Activated CD8-positive, alpha-beta T cell treated with anti-CD3 and anti-CD28 coated beads, Interleukin-2, amount 10 ng/mL, durations not matched to agents 7 days and 5 days (primary cell): ENCODE results near the gene ANKS6. TPM values are rescaled to one million over a fixed set of nuclear protein-coding genes. Genes with fewer than 3 reads are reported as not detected.

Source experiments
- ATAC-seq: fragments of 150-1000 bp; cut with Tn5 transposase; one replicate; pipeline ENCODE4 v1.10.0; 2021; ENCODE audit warnings: moderate library complexity
- CTCF ChIA-PET: fragments of 350-600 bp; sonication (Branson Sonifier 250); formaldehyde crosslinking; loops from one replicate; lab custom pipeline; 2021; ENCODE audit warnings: antibody characterized with exemption; lab: Charles Lee
- POLR2A ChIA-PET: fragments of 350-600 bp; sonication (Branson Sonifier 250); formaldehyde crosslinking; loops from one replicate; lab custom pipeline; 2021; ENCODE audit warnings: antibody characterized with exemption; lab: Charles Lee
- DNase-seq: peaks from one replicate; pipeline ENCODE4 v3.0.0-alpha.2; 2020
- H3K27ac Mint-ChIP-seq: one replicate; pipeline ENCODE4 v1.8.0; 2021; ENCODE audit warnings: mild to moderate bottlenecking, mixed read lengths
- H3K27me3 Mint-ChIP-seq: one replicate; pipeline ENCODE4 v1.8.0; 2021; ENCODE audit warnings: low read depth, mixed read lengths
- H3K36me3 Mint-ChIP-seq: one replicate; pipeline ENCODE4 v1.8.0; 2021; ENCODE audit warnings: low read depth, mixed read lengths
- H3K4me1 Mint-ChIP-seq: one replicate; pipeline ENCODE4 v1.8.0; 2021; ENCODE audit warnings: low read depth, mixed read lengths
- H3K4me3 Mint-ChIP-seq: one replicate; pipeline ENCODE4 v1.8.0; 2021; ENCODE audit warnings: mild to moderate bottlenecking, mixed read lengths
- H3K9me3 Mint-ChIP-seq: one replicate; pipeline ENCODE4 v1.8.0; 2022; ENCODE audit warnings: mixed read lengths; ENCODE audit not compliant: insufficient read depth
- total RNA-seq, 2 experiments: library from RNA; stranded (reverse); gene quantifications; one replicate each; pipeline ENCODE4 v1.2.3, GENCODE V29; 2021

The ANKS6 gene
- total RNA-seq, 2 experiments from 2014 or later: 3.8 to 5.8 TPM

DNA sequence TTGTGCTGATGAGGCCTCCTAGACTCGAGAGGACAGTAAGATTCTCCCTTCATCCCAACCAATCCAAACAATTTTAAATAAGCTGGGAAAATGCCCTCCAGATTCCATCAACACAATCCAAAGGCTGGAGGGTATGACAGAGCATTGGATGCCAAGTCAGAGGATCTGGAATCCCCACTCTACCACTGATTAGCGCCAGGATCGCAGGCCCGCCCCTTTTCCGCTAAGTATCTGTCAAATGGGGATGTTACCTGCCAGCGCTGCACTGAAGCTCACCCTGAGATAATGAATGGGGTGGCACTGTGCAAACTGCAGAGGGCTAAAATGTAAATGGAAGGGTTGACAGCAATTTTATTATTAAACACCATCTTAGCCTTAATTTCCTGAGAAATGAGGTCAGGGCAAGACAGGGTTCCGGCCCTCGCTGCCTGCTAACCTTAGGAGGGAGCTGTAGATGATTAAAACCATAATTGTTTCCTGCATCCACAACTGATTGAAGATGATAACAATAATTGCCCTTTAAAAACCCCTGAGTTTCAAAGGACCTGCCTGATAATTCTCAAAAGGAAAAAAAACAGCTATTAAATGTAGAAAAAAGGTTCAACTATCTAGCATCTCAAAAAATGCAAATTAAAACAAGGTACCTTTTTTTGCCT is 56.0 kb downstream of the ANKS6 start:
- no peak overlapping the region for H3K27ac Mint-ChIP-seq
- H3K36me3 Mint-ChIP-seq: no peaks in the 10 kb centered on the region
- no peak overlapping the region for H3K4me3 Mint-ChIP-seq
- no peak for DNase-seq
- ChIA-PET CTCF (no interaction called here), POLR2A (no interaction called here)
- no peaks in the 10 kb centered on the region for H3K9me3 Mint-ChIP-seq
- no peaks in the 10 kb centered on the region for H3K27me3 Mint-ChIP-seq
- no peaks in the 10 kb centered on the region for H3K4me1 Mint-ChIP-seq
- ATAC-seq: no peak

DNA sequence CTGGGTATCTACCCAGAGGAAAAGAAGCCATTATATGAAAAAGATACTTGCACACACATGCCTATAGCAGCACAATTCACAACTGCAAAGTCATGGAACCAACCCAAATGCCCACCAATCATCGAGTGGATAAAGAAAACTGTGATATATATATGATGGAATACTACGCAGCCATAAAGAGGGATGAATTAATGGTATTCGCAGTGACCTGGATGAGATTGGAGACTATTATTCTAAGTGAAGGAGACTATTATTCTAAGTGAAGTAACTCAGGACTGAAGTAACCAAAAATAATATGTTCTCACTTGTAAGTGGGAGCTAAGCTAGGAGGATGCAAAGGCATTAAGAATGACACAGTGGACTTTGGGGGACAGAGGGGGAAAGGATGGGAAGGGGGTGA is 57.6 kb downstream of the ANKS6 start:
- Mint-ChIP-seq H3K9me3 (no peaks in the 10 kb centered on the region), H3K27ac (no peak overlapping the region), H3K36me3 (no peaks in the 10 kb centered on the region), H3K4me3 (no peak overlapping the region), H3K27me3 (no peaks in the 10 kb centered on the region), H3K4me1 (no peaks in the 10 kb centered on the region)
- ChIA-PET POLR2A (no interaction called here), CTCF (no interaction called here)
- no peak for ATAC-seq
- DNase-seq: no peak

- ChIA-PET CTCF (no interaction called here), POLR2A (no interaction called here)
- Mint-ChIP-seq H3K27me3 (no peaks in the 10 kb centered on the region), H3K4me3 (no peak overlapping the region), H3K36me3 (no peaks in the 10 kb centered on the region), H3K4me1 (no peaks in the 10 kb centered on the region), H3K9me3 (no peaks in the 10 kb centered on the region), H3K27ac (no peak overlapping the region)
- DNase-seq (no peak), ATAC-seq (no peak)
These were observed 60.1 kb downstream of the ANKS6 start for GRCh38 chr9:98736226-98736625.

GRCh38 chr9:98732801-98733200 is 63.6 kb downstream of the ANKS6 start:
- H3K4me3 Mint-ChIP-seq: no peak overlapping the region
- no peaks in the 10 kb centered on the region for H3K9me3 Mint-ChIP-seq
- no peaks in the 10 kb centered on the region for H3K4me1 Mint-ChIP-seq
- no peak overlapping the region for H3K27ac Mint-ChIP-seq
- DNase-seq (no peak), ATAC-seq (no peak)
- no peaks in the 10 kb centered on the region for H3K27me3 Mint-ChIP-seq
- no peaks in the 10 kb centered on the region for H3K36me3 Mint-ChIP-seq
- ChIA-PET POLR2A (no interaction called here), CTCF (no interaction called here)

DNA sequence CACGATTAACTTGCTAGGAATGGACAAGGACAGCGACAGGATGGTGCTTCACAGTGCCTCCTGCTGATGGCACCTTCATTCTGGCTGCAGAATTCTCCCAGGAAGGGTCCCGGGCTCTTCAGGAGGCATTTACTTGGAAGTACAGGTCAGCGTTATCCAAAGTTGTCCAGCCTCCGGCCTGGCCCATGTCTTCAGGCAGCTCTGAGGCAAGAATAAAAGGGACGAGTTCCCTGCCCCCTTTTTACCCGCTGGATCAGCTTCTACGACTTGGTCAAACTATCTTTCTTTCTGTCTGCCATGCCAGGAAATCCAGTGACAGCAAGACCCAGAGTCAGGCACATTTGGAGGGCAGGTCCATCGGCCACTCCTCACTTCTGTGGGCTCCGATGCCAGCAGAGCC is 64.3 kb downstream of the ANKS6 start:
- ATAC-seq (no peak), DNase-seq (no peak)
- Mint-ChIP-seq H3K27me3 (no peaks in the 10 kb centered on the region), H3K36me3 (no peaks in the 10 kb centered on the region), H3K4me3 (no peak overlapping the region), H3K4me1 (no peaks in the 10 kb centered on the region), H3K27ac (no peak overlapping the region), H3K9me3 (no peaks in the 10 kb centered on the region)
- ChIA-PET CTCF (no interaction called here), POLR2A (no interaction called here)

DNA sequence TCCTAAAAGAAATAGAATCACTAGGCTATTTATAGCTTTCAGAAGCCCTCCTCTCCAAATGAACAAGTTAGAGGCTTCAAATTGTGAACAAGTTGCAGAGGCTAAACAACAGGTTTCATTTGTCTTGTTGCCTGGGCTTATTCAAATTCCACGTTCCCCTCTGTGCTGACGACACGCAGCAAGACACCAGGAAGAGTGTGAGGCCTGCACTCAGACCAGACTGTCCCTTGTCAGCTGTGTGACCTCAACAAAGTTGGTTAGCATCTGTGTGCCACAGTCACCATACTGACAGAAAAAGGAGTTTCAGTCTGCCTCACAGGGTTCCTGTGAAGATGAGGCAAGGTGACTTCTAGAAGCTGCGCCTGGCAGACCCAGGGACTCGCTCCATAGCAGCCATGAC is 65.5 kb downstream of the ANKS6 start:
- CTCF ChIA-PET: no interaction called here
- Mint-ChIP-seq H3K27me3 (no peaks in the 10 kb centered on the region), H3K9me3 (no peaks in the 10 kb centered on the region), H3K4me1 (no peaks in the 10 kb centered on the region), H3K36me3 (no peaks in the 10 kb centered on the region), H3K27ac (no peak overlapping the region), H3K4me3 (no peak overlapping the region)
- DNase-seq (no peak), ATAC-seq (no peak)
- POLR2A ChIA-PET: no interaction called here

DNA sequence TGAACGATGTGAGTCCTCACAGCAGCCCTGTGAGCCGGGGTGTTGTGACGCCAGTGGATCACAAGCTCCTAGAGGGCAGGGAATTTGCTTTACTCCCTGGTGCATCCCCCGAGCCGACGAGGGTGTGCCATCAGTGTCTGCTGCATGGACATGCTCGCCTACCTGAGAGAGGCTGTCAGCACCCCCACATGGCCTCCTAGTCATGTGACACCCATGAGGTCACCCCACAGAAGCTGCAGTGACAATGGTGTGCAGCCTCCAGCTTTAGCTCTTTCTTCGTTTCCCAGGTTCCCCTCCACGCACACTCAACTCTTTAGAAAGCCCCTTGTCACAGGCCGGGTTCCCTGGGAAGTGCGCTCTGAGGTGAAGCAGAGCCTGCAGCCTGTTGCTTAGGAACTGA is 67.9 kb downstream of the ANKS6 start:
- H3K9me3 Mint-ChIP-seq: no peaks in the 10 kb centered on the region
- no peak for DNase-seq
- peaks cover 3% of the 10 kb centered on the region for H3K27me3 Mint-ChIP-seq
- no peak overlapping the region for H3K27ac Mint-ChIP-seq
- H3K4me1 Mint-ChIP-seq: no peaks in the 10 kb centered on the region
- ATAC-seq: no peak
- POLR2A ChIA-PET: no interaction called here
- CTCF ChIA-PET: interaction anchor here (1.4 kb wide), 1 partner anchor 47 kb away, joined by 3 read pairs; no protein-coding TSS in a partner anchor
- H3K36me3 Mint-ChIP-seq: no peaks in the 10 kb centered on the region
- H3K4me3 Mint-ChIP-seq: no peak overlapping the region

- CTCF ChIA-PET: no interaction called here
- Mint-ChIP-seq H3K27me3 (peaks cover 8% of the 10 kb centered on the region), H3K36me3 (no peaks in the 10 kb centered on the region), H3K4me3 (no peak overlapping the region), H3K9me3 (no peaks in the 10 kb centered on the region), H3K27ac (no peak overlapping the region), H3K4me1 (no peaks in the 10 kb centered on the region)
- POLR2A ChIA-PET: no interaction called here
- no peak for DNase-seq
- no peak for ATAC-seq
These were observed 68.9 kb downstream of the ANKS6 start for GRCh38 chr9:98727428-98727827.

DNA sequence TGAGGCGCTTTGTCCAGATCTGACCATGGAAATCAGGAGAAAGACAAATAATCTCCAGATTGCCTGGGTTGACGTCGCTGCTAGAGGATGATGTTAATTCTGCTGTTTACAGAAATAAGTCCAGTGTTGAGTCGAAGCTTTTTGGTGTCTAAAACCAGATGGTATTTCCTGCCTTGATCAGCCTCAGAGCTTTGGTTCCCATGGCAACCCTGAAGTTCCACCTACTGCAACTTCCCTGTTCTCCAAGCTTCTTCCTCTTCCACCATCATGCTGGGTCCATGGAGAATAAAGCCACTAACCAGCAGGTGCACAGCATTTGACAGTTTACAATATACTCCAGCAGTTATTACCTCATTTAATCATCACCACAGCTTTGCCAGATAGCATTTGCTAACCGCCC is 69.6 kb downstream of the ANKS6 start:
- ChIA-PET CTCF (interaction anchor here (0.5 to 2.4 kb wide), 2 partner anchors 49 to 124 kb away, joined by 4 to 11 read pairs; no protein-coding TSS in a partner anchor), POLR2A (no interaction called here)
- ATAC-seq: no peak
- DNase-seq: no peak
- Mint-ChIP-seq H3K4me1 (no peaks in the 10 kb centered on the region), H3K27ac (no peak overlapping the region), H3K36me3 (no peaks in the 10 kb centered on the region), H3K4me3 (no peak overlapping the region), H3K9me3 (no peaks in the 10 kb centered on the region), H3K27me3 (peaks cover 10% of the 10 kb centered on the region)

DNA sequence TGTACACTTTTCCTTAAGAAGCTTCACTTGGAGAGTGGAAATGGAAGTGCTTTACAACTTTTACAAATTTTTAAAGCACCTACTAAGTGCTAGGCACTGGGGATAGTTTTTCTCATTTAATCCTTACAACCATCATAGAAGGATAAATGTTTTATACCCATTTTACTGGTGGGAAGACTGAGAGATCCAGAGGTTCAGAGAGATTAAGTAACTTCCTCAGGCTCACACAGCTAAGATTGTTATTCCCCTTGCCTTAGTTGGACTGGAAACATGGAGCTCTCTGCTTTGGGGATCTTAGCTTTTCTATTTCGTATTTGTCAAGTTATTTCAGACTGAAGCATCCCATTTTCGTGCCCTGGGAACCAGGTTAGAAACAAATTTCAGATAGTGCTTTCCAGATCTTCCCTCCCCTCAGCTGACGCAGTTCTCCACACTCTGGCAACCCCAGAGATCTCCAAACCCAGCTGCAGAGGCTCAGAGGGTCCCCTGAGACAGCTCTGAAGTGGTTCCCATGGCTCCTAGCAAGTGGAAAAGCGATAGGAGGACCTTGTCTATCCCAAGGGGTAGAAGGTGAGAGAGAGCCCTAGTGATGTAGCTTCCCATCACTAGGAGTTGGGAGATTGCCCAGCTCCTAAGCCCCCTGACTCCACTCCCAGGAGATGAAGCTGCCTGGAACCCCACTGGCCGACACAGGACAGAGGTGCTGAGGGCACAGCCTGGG is 71.4 kb downstream of the ANKS6 start:
- Mint-ChIP-seq H3K9me3 (no peaks in the 10 kb centered on the region), H3K27me3 (peaks cover 16% of the 10 kb centered on the region), H3K4me3 (no peak overlapping the region), H3K27ac (no peak overlapping the region), H3K4me1 (no peaks in the 10 kb centered on the region), H3K36me3 (no peaks in the 10 kb centered on the region)
- DNase-seq (no peak), ATAC-seq (no peak)
- CTCF ChIA-PET: interaction anchor here (2.4 kb wide), 1 partner anchor 51 kb away, joined by 11 read pairs; no protein-coding TSS in a partner anchor
- POLR2A ChIA-PET: no interaction called here

DNA sequence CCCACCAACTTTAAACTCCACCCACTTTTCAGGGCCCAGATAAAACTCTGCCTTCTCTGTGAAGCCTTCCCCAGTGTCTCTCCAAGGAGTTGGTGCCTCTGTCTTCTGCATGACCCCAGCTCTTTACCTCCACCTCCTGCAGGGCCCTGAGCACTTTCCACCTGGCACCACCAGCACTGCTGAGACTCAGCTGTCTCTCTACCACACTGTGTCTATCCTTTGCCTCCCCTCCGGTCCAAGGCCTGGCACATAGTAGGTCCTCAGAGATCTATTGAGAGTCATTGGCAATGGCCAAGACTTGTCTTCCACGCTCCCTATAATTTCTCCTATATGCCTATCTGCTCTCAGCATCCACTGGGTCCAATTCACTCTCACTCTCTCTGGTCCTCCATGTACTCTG is 74.7 kb downstream of the ANKS6 start:
- Mint-ChIP-seq H3K4me1 (no peaks in the 10 kb centered on the region), H3K9me3 (no peaks in the 10 kb centered on the region), H3K27ac (no peak overlapping the region), H3K27me3 (peaks cover 23% of the 10 kb centered on the region), H3K4me3 (no peak overlapping the region), H3K36me3 (no peaks in the 10 kb centered on the region)
- CTCF ChIA-PET: no interaction called here
- DNase-seq (no peak), ATAC-seq (no peak)
- POLR2A ChIA-PET: no interaction called here

DNA sequence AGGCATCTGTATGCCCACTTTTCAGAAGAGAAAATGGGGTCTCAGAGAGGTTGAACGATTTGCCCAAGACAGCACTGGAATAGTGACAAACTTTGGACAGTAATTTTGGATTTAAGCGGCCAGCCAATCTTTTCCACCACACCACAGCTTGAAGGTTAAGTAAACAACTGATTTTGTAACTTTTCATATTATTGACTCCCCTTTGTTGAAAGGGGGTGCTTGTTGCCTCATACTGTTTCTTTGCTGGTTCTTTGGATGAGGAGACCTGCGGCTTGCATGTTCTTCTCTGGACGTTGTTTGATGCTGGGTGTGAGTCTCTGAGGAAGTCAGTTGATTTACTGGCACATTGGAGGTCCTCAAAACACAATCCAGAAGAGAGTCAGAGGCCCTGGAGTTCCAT is 76.0 kb downstream of the ANKS6 start:
- Mint-ChIP-seq H3K27me3 (peaks cover 28% of the 10 kb centered on the region), H3K27ac (no peak overlapping the region), H3K36me3 (no peaks in the 10 kb centered on the region), H3K4me3 (no peak overlapping the region), H3K4me1 (no peaks in the 10 kb centered on the region), H3K9me3 (no peaks in the 10 kb centered on the region)
- DNase-seq (no peak), ATAC-seq (no peak)
- ChIA-PET POLR2A (no interaction called here), CTCF (no interaction called here)
